PC-9 (cell line): ENCODE measurements around the gene PTCHD1. TPM values are rescaled to one million over a fixed set of nuclear protein-coding genes. Genes with fewer than 3 reads are reported as not detected.

Source experiments
- BruUV-seq: library from RNA; stranded (reverse); fragments of 400-500 nt; replicated peaks from 2 replicates; lab custom pipeline; 2021; lab: Mats Ljungman, UMichigan
- CTCF ChIA-PET: fragments of 300-600 bp; sonication (Branson Sonifier 250); formaldehyde crosslinking; loops from one replicate; lab custom pipeline; 2022; ENCODE audit warnings: antibody characterized with exemption; lab: Charles Lee
- POLR2A ChIA-PET: fragments of 300-600 bp; sonication (Branson Sonifier 250); formaldehyde crosslinking; loops from one replicate; lab custom pipeline; 2022; ENCODE audit warnings: antibody characterized with exemption; ENCODE audit not compliant: unreplicated experiment; lab: Charles Lee
- DNase-seq, 2 experiments: peaks; one replicate each; pipeline versions ENCODE4 v3.0.0 to v3.0.0-alpha.2; 2015 to 2022; ENCODE audit warnings: mixed read lengths in 1 of 2
- H2AFZ ChIP-seq: fragments of 200-600 bp; sonication (generic); 2 replicates; pipeline ENCODE4 v1.8.1; 2017; ENCODE audit warnings: antibody characterized with exemption
- H3F3A ChIP-seq: fragments of 200-600 bp; sonication (generic); 2 replicates; pipeline ENCODE4 v1.8.1; 2017; ENCODE audit warnings: antibody characterized with exemption, mild to moderate bottlenecking, low read depth; ENCODE audit not compliant: insufficient read depth
- H3K27ac ChIP-seq: fragments of 200-600 bp; sonication (generic); 2 replicates; pipeline ENCODE4 v1.6.1; 2016; ENCODE audit warnings: mixed run types
- H3K27me3 ChIP-seq: fragments of 200-600 bp; sonication (generic); 2 replicates; pipeline ENCODE4 v1.6.1; 2016; ENCODE audit warnings: low read depth, mixed run types; ENCODE audit not compliant: insufficient read depth
- H3K36me3 ChIP-seq: fragments of 200-600 bp; sonication (generic); 2 replicates; pipeline ENCODE4 v1.6.1; 2016; ENCODE audit warnings: low read depth, mixed run types
- H3K4me1 ChIP-seq: fragments of 200-600 bp; sonication (generic); replicated peaks from 2 replicates; pipeline ENCODE4 v1.6.1; 2016; ENCODE audit warnings: mixed run types; ENCODE audit not compliant: insufficient read depth
- H3K4me2 ChIP-seq: fragments of 200-600 bp; sonication (generic); 2 replicates; pipeline ENCODE4 v1.6.1; 2017; ENCODE audit warnings: mixed run types
- H3K4me3 ChIP-seq: fragments of 200-600 bp; sonication (generic); 2 replicates; pipeline ENCODE4 v1.6.1; 2016; ENCODE audit warnings: mixed run types
- H3K79me2 ChIP-seq: fragments of 200-600 bp; sonication (generic); 2 replicates; pipeline ENCODE4 v1.6.1; 2017; ENCODE audit warnings: low read depth, mixed run types
- H3K9me2 ChIP-seq: fragments of 200-600 bp; sonication (generic); 2 replicates; pipeline ENCODE4 v1.8.1; 2017; ENCODE audit warnings: mild to moderate bottlenecking; ENCODE audit not compliant: insufficient read depth
- H3K9me3 ChIP-seq: fragments of 200-600 bp; sonication (generic); 2 replicates; pipeline ENCODE4 v1.8.1; 2016; ENCODE audit warnings: low read depth; ENCODE audit not compliant: insufficient read depth
- H4K20me1 ChIP-seq: fragments of 200-600 bp; sonication (generic); 2 replicates; pipeline ENCODE4 v1.8.1; 2017; ENCODE audit not compliant: insufficient read depth
- CTCF ChIP-seq: fragments of 200-600 bp; sonication (generic); conservative IDR thresholded peaks from 2 replicates; pipeline ENCODE4 v1.6.1; 2017; ENCODE audit warnings: mixed run types, antibody characterized with exemption, mild to moderate bottlenecking, moderate library complexity
- EZH2 ChIP-seq: fragments of 200-600 bp; sonication (generic); IDR thresholded peaks from 2 replicates; pipeline ENCODE4 v1.8.0; 2017; ENCODE audit warnings: antibody characterized with exemption, low read depth
- intact Hi-C: fragments of 100-400 bp; cut with micrococcal nuclease; formaldehyde crosslinking; loops from one replicate; pipeline ENCODE4 v1.10.0; 2022; ENCODE audit not compliant: unreplicated experiment
- total RNA-seq: library from RNA; stranded (reverse); gene quantifications from 2 replicates; pipeline ENCODE4 v1.2.3, GENCODE V29; 2021

PTCHD1 gene
- total RNA-seq, 1 experiment from 2014 or later: not detected

GRCh38 chrX:23292354-23292987 lies 42.2 kb upstream of the PTCHD1 start:
- Histone ChIP-seq H3K36me3 (no peaks in the 10 kb centered on the region), H2AFZ (no peak overlapping the region), H4K20me1 (no peaks in the 10 kb centered on the region), H3K4me3 (no peak overlapping the region), H3K79me2 (no peaks in the 10 kb centered on the region), H3K9me3 (no peaks in the 10 kb centered on the region), H3K4me1 (no peaks in the 10 kb centered on the region), H3F3A (no peaks in the 10 kb centered on the region), H3K27me3 (no peaks in the 10 kb centered on the region), H3K9me2 (no peaks in the 10 kb centered on the region), H3K4me2 (no peak overlapping the region), H3K27ac (no peak overlapping the region)
- ChIA-PET POLR2A (no interaction called here), CTCF (no interaction called here)
- no peak for TF ChIP-seq CTCF
- no peak for TF ChIP-seq EZH2
- intact Hi-C loops: no loop called here
- BruUV-seq: no TSS peak
- no peak for DNase-seq

GRCh38 chrX:23292988-23293651 lies 41.5 kb upstream of the PTCHD1 start:
- H3K27ac ChIP-seq: no peak overlapping the region
- H3K4me1 ChIP-seq: no peaks in the 10 kb centered on the region
- no peak overlapping the region for H3K4me2 ChIP-seq
- ChIA-PET POLR2A (no interaction called here), CTCF (no interaction called here)
- no peaks in the 10 kb centered on the region for H3K27me3 ChIP-seq
- DNase-seq: no peak
- no peaks in the 10 kb centered on the region for H3K36me3 ChIP-seq
- H3K9me2 ChIP-seq: no peaks in the 10 kb centered on the region
- BruUV-seq: no TSS peak
- H4K20me1 ChIP-seq: no peaks in the 10 kb centered on the region
- H3F3A ChIP-seq: no peaks in the 10 kb centered on the region
- TF ChIP-seq CTCF: no peak
- no peak for TF ChIP-seq EZH2
- intact Hi-C loops: no loop called here
- H3K4me3 ChIP-seq: no peak overlapping the region
- H2AFZ ChIP-seq: no peak overlapping the region
- H3K79me2 ChIP-seq: no peaks in the 10 kb centered on the region
- H3K9me3 ChIP-seq: no peaks in the 10 kb centered on the region

- no peaks in the 10 kb centered on the region for H4K20me1 ChIP-seq
- no TSS peak for BruUV-seq
- TF ChIP-seq CTCF (no peak), EZH2 (no peak)
Measured at GRCh38 chrX:23304881-23305280, 29.8 kb upstream of the PTCHD1 start.

More at GRCh38 chrX:23304881-23305280, 29.8 kb upstream of the PTCHD1 start:
- Histone ChIP-seq H3K27me3 (no peaks in the 10 kb centered on the region), H3F3A (no peaks in the 10 kb centered on the region), H3K79me2 (no peaks in the 10 kb centered on the region), H3K4me2 (no peak overlapping the region), H3K27ac (no peak overlapping the region), H3K9me2 (no peaks in the 10 kb centered on the region), H3K36me3 (no peaks in the 10 kb centered on the region), H2AFZ (no peak overlapping the region), H3K4me3 (no peak overlapping the region), H3K9me3 (no peaks in the 10 kb centered on the region), H3K4me1 (no peaks in the 10 kb centered on the region)
- POLR2A ChIA-PET: no interaction called here
- CTCF ChIA-PET: no interaction called here
- DNase-seq: no peak
- intact Hi-C loops: no loop called here
